Fibroblast of peridontal ligament (primary cell): ENCODE measurements around the gene ADAM19.
"Not testable (repeated sequence)": the region's sequence is repeated elsewhere in the genome, so short reads cannot be mapped to it uniquely, and the experiment has no call there.

Source experiments
- DNase-seq: peaks from one replicate; pipeline ENCODE4 v3.0.0-alpha.2; 2010; ENCODE audit errors: extremely low read depth

The ADAM19 gene

GRCh38 chr5:157463081-157463480 is 112.5 kb downstream of the ADAM19 start:
- no peak for DNase-seq

GRCh38 chr5:157460921-157461792 is 114.4 kb downstream of the ADAM19 start:
- no peak for DNase-seq

GRCh38 chr5:157459715-157460599 is 115.6 kb downstream of the ADAM19 start, which contains the start of gene NIPAL4:
NIPAL4 (plus strand) TSS chr5:157460213; CDS start chr5:157460321, 108 bp downstream.
- DNase-seq: no peak

- DNase-seq: no peak
These were observed 116.7 kb downstream of the ADAM19 start for GRCh38 chr5:157458835-157459234.

GRCh38 chr5:157457391-157457790 is 118.2 kb downstream of the ADAM19 start:
- no peak for DNase-seq

GRCh38 chr5:157456301-157456700 is 119.3 kb downstream of the ADAM19 start:
- no peak for DNase-seq

- no peak for DNase-seq
These were observed 120.5 kb downstream of the ADAM19 start for GRCh38 chr5:157455057-157455456.

- DNase-seq: no peak
These were observed 121.3 kb downstream of the ADAM19 start for GRCh38 chr5:157454273-157454672.

- DNase-seq: no peak
These were observed 123.8 kb downstream of the ADAM19 start for GRCh38 chr5:157451806-157452205.

- no peak for DNase-seq
These were observed 125.6 kb downstream of the ADAM19 start for GRCh38 chr5:157450024-157450423.

GRCh38 chr5:157449011-157449723 is 126.4 kb downstream of the ADAM19 start:
- no peak for DNase-seq

GRCh38 chr5:157447201-157447637 is 128.4 kb downstream of the ADAM19 start:
- no peak for DNase-seq

GRCh38 chr5:157446412-157446935 is 129.1 kb downstream of the ADAM19 start:
- DNase-seq: no peak

- no peak for DNase-seq
These were observed 129.7 kb downstream of the ADAM19 start for GRCh38 chr5:157445745-157446411.

- no peak for DNase-seq
These were observed 131.4 kb downstream of the ADAM19 start for GRCh38 chr5:157444224-157444623.

GRCh38 chr5:157443041-157443549 is 132.5 kb downstream of the ADAM19 start:
- DNase-seq: peak; percentile 17

- no peak for DNase-seq
These were observed 141.5 kb downstream of the ADAM19 start for GRCh38 chr5:157434096-157434495.

GRCh38 chr5:157431544-157432200 is 143.9 kb downstream of the ADAM19 start:
- DNase-seq: peak; percentile 81

GRCh38 chr5:157429920-157430319 is 145.7 kb downstream of the ADAM19 start:
- not testable (repeated sequence) for DNase-seq
